Measurements from ENCODE around the gene C19orf12. TPM values are rescaled to one million over a fixed set of nuclear protein-coding genes. Genes with fewer than 3 reads are reported as not detected.

C19orf12 gene
- total and polyA plus RNA-seq, 5 experiments from 2014 or later: 16.7 to 32.3 (median 23.2) TPM

DNA sequence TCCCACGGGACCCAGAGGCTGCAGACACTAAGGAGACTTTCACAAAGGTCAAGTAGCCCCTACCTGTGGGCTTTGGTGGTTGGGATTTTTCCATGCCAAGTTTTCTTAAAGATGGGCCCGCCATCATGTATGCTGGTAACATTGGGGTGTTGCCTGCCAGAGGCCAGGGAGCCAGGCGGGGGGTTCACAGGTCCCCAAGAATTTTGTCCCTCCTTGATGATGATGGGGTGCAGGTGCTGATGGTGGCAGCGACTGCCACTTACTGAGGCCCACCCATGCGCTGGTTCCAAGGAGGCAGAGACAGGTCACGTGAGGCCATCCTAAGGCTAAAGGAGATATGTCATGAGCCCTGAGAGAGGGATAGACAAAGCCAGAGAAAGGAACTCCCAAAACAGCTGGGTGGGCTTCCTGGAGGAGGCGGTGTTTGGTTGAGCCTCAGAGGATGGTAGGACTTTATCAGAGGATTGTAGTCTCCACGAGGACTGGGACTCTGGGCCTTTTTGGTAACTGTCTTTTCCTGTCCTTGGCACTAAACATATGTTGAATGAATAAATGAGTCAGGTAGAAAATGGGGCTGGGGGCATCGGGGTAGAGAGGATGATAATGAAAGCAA, 35.4 kb downstream of the C19orf12 start:
- Mint-ChIP-seq H3K9me3 (no peaks in the 10 kb centered on the region), H3K4me1 (peaks cover 29 to 87% (median 78%) of the 10 kb centered on the region in 4 donors), H3K27me3 (no peaks in the 10 kb centered on the region), H3K27ac (peak overlapping the region; percentile 69 to 93 (median 83)), H3K36me3 (peaks cover 0 to 15% (median 0%) of the 10 kb centered on the region in 3 donors), H3K4me3 (peak overlapping the region in 9 of 10 donors; percentile 58 to 77 (median 65))
- DNase-seq: no peak
- POLR2A ChIA-PET: interaction anchor here (1.4 to 12.5 kb wide), 5 partner anchors 11 to 74 kb away, joined by 5 to 154 read pairs (median 22); partner anchors contain the start of genes C19orf12, PLEKHF1 and POP4
- ATAC-seq: no peak

DNA sequence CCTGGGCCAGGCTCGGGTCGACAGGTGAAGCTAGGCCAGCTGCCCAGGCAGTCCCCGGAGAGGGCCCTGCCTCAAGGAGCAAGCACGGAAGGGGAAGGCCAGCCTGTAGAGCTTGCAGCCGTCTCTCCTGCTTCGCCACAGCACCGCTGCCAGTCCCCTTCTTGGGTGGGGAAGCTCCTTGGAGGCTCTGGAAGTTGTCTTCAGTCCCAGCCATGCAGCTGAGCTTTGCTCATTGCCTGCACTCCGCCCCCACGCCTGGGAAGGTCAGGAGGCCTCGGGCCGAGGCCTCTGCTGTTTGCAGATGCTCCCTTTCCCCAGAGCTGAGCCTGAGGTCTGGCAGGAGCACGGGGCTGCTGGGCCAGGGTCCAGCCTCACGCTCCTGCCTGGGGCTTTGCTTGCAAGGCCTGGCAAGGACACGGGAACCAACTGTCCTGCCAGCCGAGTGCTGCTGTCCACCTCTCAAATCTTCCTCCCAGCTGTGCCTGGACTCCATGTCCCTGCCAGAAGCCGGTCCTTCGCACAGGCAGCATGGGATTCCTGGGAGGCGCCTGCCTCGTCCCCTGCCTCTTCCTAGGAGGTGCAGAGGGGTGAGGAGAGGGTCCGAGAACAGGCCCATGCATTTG, 36.5 kb downstream of the C19orf12 start:
- peak overlapping the region in 3 of 10 donors; percentile 7 to 37 (median 14) for H3K4me3 Mint-ChIP-seq
- POLR2A ChIA-PET: interaction anchor here (0.9 to 12.5 kb wide), 6 partner anchors 14 to 73 kb away, joined by 3 to 154 read pairs (median 8); partner anchors contain the start of genes C19orf12, PLEKHF1 and POP4
- peak overlapping the region in 4 of 10 donors; percentile 48 to 72 (median 56) for H3K27ac Mint-ChIP-seq
- peaks cover 0 to 20% (median 2%) of the 10 kb centered on the region in 3 donors for H3K36me3 Mint-ChIP-seq
- no peak for ATAC-seq
- no peaks in the 10 kb centered on the region for H3K9me3 Mint-ChIP-seq
- H3K4me1 Mint-ChIP-seq: peaks cover 26 to 87% (median 79%) of the 10 kb centered on the region in 4 donors
- H3K27me3 Mint-ChIP-seq: no peaks in the 10 kb centered on the region
- no peak for DNase-seq

DNA sequence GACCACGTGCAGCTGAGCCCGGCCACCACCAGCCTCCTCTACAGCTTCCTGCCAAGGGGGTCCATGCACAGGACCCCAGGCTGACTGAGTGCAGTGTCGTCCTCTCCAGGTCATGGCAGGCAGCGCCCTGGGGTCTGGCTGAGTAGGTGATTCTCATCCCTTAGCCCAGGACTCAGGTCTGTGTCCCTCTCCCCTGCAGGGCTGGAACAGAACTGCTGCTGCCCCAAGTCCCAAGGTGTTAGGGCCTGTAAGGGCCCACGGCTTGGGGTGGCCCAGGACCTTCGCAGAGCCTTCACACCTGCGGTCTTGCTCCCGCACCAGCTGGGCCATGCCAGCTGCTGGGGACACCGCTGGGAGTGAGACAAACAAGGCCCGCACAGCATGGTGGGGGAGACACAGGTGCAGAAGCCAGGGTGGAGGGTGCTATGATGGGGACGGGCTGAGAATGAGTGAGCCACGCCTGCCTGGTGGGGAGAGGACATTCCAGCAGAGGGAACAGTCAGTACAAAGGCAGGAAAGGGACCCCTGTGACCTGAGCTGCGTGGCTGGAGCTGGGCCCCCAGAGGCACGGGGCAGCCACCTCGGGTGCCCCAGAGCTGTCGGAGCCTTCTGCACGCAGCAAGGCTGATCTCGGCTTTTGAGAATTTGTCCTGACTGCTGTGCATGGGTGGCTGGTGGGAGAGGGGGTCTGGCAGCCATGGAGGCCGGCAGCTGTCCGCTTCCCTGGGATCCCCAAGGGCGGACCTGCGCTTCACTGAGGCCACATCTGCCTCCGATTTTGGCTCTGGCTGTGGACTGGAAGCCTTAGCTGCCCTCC, 37.9 kb downstream of the C19orf12 start:
- DNase-seq (no peak), ATAC-seq (no peak)
- peak overlapping the region; percentile 29 to 92 (median 82) for H3K27ac Mint-ChIP-seq
- peaks cover 0 to 21% (median 3%) of the 10 kb centered on the region in 3 donors for H3K36me3 Mint-ChIP-seq
- POLR2A ChIA-PET: interaction anchor here (1.0 to 12.5 kb wide), 4 partner anchors 12 to 71 kb away, joined by 3 to 154 read pairs (median 62); partner anchors contain the start of genes C19orf12, PLEKHF1 and POP4
- H3K27me3 Mint-ChIP-seq: no peaks in the 10 kb centered on the region
- H3K9me3 Mint-ChIP-seq: no peaks in the 10 kb centered on the region
- peak overlapping the region; percentile 7 to 77 (median 54) for H3K4me3 Mint-ChIP-seq
- H3K4me1 Mint-ChIP-seq: peaks cover 36 to 92% (median 81%) of the 10 kb centered on the region in 4 donors

GRCh38 chr19:29676586-29676985, 38.5 kb downstream of the C19orf12 start:
- ATAC-seq (no peak), DNase-seq (no peak)
- H3K9me3 Mint-ChIP-seq: no peaks in the 10 kb centered on the region
- peak overlapping the region in 8 of 10 donors; percentile 12 to 77 (median 59) for H3K4me3 Mint-ChIP-seq
- peak overlapping the region; percentile 29 to 92 (median 82) for H3K27ac Mint-ChIP-seq
- peaks cover 0 to 21% (median 3%) of the 10 kb centered on the region in 3 donors for H3K36me3 Mint-ChIP-seq
- POLR2A ChIA-PET: interaction anchor here (2.2 to 12.5 kb wide), 3 partner anchors 12 to 71 kb away, joined by 12 to 154 read pairs (median 111); partner anchors contain the start of genes C19orf12, PLEKHF1 and POP4
- no peaks in the 10 kb centered on the region for H3K27me3 Mint-ChIP-seq
- peaks cover 41 to 92% (median 84%) of the 10 kb centered on the region in 4 donors for H3K4me1 Mint-ChIP-seq

GRCh38 chr19:29675650-29676186, 39.3 kb downstream of the C19orf12 start:
- POLR2A ChIA-PET: interaction anchor here (1.0 to 12.5 kb wide), 4 partner anchors 9 to 66 kb away, joined by 3 to 154 read pairs (median 58); partner anchors contain the start of genes C19orf12 and PLEKHF1
- Mint-ChIP-seq H3K27me3 (no peaks in the 10 kb centered on the region), H3K36me3 (peaks cover 0 to 25% (median 3%) of the 10 kb centered on the region in 3 donors), H3K4me3 (peak overlapping the region in 7 of 10 donors; percentile 10 to 77 (median 38)), H3K9me3 (no peaks in the 10 kb centered on the region), H3K4me1 (peaks cover 42 to 92% (median 84%) of the 10 kb centered on the region in 4 donors), H3K27ac (peak overlapping the region; percentile 15 to 92 (median 81))
- DNase-seq (no peak), ATAC-seq (no peak)

DNA sequence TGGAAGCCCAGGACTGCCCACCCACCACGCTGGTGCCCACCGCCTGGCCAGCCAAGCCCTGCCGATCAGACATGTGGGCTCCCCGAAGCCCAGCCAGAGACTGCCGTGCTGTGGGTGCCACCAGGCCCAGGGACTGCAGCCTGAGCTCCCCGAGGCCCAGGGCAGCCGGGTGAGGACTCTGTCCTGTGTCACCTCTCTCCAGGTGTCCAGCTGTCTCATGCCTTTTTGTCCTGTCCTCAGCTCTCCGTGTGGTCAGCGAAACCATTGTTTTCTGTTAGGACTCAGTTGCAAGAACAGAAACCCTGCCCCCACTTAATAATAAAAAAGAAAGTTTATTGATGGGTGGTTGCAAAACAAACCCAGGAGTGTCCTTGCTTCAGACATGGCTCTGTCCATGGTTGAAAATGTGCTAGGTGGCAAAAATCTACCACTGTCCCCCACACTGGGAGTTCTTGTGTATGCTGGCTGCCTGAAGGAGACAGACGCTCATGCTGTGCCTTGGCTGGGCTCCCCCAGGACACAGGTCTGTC, 39.9 kb downstream of the C19orf12 start:
- H3K36me3 Mint-ChIP-seq: peaks cover 0 to 25% (median 3%) of the 10 kb centered on the region in 3 donors
- H3K9me3 Mint-ChIP-seq: no peaks in the 10 kb centered on the region
- ATAC-seq: no peak
- H3K4me1 Mint-ChIP-seq: peaks cover 40 to 92% (median 84%) of the 10 kb centered on the region in 4 donors
- H3K4me3 Mint-ChIP-seq: peak overlapping the region in 6 of 10 donors; percentile 16 to 48 (median 20)
- no peak for DNase-seq
- no peaks in the 10 kb centered on the region for H3K27me3 Mint-ChIP-seq
- POLR2A ChIA-PET: interaction anchor here (1.0 to 12.5 kb wide), 6 partner anchors 10 to 65 kb away, joined by 3 to 154 read pairs (median 18); partner anchors contain the start of genes C19orf12 and PLEKHF1
- peak overlapping the region; percentile 61 to 92 (median 82) for H3K27ac Mint-ChIP-seq

- peaks cover 39 to 93% (median 84%) of the 10 kb centered on the region in 4 donors for H3K4me1 Mint-ChIP-seq
- peak overlapping the region in 5 of 10 donors; percentile 2 to 20 (median 16) for H3K4me3 Mint-ChIP-seq
- DNase-seq (no peak), ATAC-seq (no peak)
- peak overlapping the region in 9 of 10 donors; percentile 61 to 99 (median 81) for H3K27ac Mint-ChIP-seq
- H3K36me3 Mint-ChIP-seq: peaks cover 0 to 29% (median 3%) of the 10 kb centered on the region in 3 donors
- POLR2A ChIA-PET: interaction anchor here (1.0 to 12.5 kb wide), 7 partner anchors 7 to 68 kb away, joined by 3 to 111 read pairs (median 28); partner anchors contain the start of genes C19orf12, PLEKHF1 and POP4
- H3K9me3 Mint-ChIP-seq: no peaks in the 10 kb centered on the region
- no peaks in the 10 kb centered on the region for H3K27me3 Mint-ChIP-seq
Observed at GRCh38 chr19:29674374-29675119, 40.5 kb downstream of the C19orf12 start.

DNA sequence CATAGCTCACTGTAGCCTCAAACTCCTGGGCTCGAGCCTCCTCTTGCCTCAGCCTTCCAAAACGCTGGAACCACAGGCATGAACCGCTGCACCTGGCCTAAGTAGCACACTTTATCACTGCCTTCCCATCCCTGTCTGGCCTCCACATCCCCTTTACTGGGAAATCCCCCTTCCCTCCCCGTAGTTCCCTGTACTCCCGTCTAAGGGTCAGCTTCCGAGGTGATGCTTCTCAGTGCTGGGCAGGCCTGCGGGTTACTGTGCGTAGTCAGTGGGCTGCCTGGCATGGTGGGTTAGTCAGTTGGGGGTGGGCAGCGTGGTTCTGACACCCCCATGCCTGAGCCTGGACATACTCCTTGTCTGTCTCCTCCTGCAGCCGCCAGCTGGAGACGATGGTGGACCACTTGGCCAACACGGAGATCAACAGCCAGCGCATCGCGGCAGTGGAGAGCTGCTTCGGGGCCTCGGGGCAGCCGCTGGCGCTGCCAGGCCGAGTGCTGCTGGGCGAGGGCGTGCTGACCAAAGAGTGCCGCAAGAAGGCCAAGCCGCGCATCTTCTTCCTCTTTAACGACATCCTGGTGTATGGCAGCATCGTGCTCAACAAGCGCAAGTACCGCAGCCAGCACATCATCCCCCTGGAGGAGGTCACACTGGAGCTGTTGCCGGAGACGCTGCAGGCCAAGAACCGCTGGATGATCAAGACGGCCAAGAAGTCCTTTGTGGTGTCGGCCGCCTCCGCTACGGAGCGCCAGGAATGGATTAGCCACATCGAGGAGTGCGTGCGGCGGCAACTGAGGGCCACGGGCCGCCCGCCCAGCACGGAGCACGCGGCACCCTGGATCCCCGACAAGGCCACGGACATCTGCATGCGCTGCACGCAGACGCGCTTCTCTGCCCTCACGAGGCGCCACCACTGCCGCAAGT, 41.4 kb downstream of the C19orf12 start:
- H3K27ac Mint-ChIP-seq: peak overlapping the region; percentile 90 to 99 (median 98)
- peak overlapping the region; percentile 63 to 94 (median 84) for H3K4me3 Mint-ChIP-seq
- peaks cover 0 to 29% (median 3%) of the 10 kb centered on the region in 3 donors for H3K36me3 Mint-ChIP-seq

DNA sequence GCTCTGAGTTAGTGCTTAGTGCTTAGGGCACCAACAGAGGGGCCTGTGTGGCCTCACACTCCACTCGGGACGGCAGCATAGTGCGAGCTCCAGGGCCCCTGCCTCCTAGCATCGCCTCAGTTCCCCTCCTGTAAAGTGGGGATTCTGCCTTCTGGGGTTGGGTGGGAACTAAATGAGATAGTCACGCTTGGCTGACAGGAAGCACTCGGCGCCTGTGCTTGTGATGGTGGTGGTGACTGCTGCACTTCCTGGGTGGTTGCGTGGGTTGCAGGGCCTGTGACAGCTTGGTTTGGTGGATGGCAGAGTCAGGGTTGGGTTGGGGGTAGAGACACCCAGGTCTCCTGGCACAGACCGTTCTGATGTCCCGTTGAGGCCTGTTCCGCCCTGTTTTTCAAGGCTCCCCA, 42.1 kb downstream of the C19orf12 start:
- peak overlapping the region; percentile 63 to 94 (median 84) for H3K4me3 Mint-ChIP-seq
- no peaks in the 10 kb centered on the region for H3K27me3 Mint-ChIP-seq
- ATAC-seq: peak; percentile 86 to 92
- peak; percentile 65 to 92 (median 88) for DNase-seq
- H3K36me3 Mint-ChIP-seq: peaks cover 0 to 29% (median 3%) of the 10 kb centered on the region in 3 donors
- POLR2A ChIA-PET: interaction anchor here (0.7 to 12.5 kb wide), 12 partner anchors 8 to 269 kb away, joined by 3 to 111 read pairs (median 10); partner anchors contain the start of genes C19orf12, PLEKHF1, POP4 and URI1
- no peaks in the 10 kb centered on the region for H3K9me3 Mint-ChIP-seq
- peak overlapping the region; percentile 90 to 99 (median 98) for H3K27ac Mint-ChIP-seq
- H3K4me1 Mint-ChIP-seq: peaks cover 39 to 94% (median 87%) of the 10 kb centered on the region in 4 donors

More for the DNA sequence above, 41.4 kb downstream of the C19orf12 start:
- POLR2A ChIA-PET: interaction anchor here (0.6 to 12.5 kb wide), 10 partner anchors 8 to 268 kb away, joined by 3 to 111 read pairs (median 14); partner anchors contain the start of genes C19orf12, PLEKHF1, POP4 and URI1
- Mint-ChIP-seq H3K9me3 (no peaks in the 10 kb centered on the region), H3K27me3 (no peaks in the 10 kb centered on the region), H3K4me1 (peaks cover 39 to 94% (median 87%) of the 10 kb centered on the region in 4 donors)
- ATAC-seq (no peak), DNase-seq (no peak)
